HuH-7 (cell line): Measurements from ENCODE around the gene HOMER2.

Source experiments
- DNase-seq: peaks from one replicate; pipeline ENCODE4 v3.0.0; 2011; ENCODE audit warnings: low spot score

Gene HOMER2

DNA sequence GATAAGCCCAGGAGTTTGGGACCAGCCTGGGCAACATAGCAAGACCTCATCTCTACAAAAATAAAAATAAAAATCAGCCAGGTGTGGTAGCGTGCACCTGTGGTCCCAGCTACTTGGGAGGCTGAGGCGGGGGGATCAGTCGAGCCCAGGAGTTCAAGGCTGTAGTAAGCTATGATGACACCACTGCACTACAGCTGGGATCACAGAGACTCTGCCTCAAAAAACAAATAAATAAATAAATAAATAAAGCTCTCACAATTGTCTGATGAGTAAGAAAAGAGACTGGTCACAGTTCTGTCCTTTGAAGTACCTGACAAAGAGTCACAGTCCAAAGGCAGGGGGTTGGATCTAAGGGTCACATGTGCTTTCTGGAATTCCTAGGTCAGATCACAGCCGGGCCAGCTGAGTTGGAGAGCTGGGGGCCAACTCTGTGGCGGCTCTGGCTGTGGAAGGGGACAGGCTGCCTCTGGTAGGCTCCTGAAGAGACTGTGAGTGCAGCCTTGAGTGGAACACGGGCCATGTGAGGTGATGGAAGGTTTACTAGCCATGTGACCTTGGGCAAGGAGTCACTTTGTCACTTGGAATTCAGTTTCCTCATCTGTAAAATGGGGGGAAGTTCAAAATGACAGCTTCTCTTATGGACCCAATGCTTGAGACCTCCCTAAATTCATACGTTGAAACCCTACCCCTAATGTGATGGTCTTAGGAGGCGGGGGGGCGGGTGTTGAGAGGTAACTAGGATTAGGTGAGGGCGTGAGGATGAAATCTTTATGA, 95.9 kb downstream of the HOMER2 start:
- DNase-seq = no peak

DNA sequence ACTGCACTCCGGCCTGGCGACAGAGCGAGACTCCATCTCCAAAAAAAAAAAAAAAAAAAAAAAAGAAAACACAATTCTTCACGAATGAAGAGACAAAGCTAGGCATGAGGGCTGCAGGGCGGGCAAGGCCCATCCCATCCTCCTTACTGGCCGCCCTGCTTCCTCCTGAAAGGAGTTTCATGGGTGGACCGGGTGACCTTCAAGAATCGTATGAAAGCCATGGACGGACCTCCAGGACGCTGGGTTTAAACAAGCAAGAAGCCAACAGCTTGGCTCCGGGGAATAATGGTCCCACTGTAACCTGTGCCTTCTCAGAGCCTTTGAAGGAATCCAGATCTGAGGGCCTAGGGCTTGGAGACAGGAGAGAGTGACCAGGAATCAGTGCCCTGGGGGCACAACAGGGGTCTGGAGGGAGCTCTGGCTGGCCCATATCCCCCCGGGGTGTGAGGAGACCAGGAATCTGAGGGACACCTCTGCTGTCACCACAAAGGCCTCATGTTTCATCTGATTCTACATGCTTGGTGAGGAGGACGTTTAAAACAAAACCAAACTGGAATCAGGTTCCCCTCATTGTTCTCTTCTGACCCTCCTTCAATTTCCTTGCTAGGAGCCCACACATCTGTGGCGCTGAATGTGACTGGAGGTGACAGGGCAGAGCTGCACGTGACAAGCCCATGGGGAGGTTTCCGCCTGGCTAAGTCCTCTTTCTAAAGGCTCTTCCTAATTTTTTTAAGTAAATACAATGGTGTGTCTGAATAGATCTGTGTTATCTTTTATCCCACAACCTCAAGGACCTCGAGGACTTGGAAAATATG, 97.0 kb downstream of the HOMER2 start:
- no peak for DNase-seq

DNA sequence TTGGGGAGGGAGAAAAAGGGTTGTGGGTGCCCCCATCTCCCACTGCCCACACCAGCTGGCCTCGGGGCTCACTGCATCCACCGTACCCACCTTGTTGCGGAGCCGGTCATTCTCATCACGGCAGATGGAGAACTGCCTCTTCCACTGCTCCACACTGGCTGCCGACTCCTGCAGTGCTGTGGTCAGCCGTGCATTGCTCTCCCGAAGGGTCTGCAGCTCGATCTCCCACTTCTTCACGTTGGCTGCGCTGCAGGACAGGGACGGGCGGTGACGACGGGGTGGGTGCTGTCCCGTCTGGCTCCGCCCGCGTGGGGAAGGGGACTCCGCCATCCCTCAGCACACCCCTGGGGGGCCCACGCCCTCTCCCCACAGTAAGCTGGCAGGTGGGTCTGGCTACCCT, 98.0 kb downstream of the HOMER2 start:
- no peak for DNase-seq

DNA sequence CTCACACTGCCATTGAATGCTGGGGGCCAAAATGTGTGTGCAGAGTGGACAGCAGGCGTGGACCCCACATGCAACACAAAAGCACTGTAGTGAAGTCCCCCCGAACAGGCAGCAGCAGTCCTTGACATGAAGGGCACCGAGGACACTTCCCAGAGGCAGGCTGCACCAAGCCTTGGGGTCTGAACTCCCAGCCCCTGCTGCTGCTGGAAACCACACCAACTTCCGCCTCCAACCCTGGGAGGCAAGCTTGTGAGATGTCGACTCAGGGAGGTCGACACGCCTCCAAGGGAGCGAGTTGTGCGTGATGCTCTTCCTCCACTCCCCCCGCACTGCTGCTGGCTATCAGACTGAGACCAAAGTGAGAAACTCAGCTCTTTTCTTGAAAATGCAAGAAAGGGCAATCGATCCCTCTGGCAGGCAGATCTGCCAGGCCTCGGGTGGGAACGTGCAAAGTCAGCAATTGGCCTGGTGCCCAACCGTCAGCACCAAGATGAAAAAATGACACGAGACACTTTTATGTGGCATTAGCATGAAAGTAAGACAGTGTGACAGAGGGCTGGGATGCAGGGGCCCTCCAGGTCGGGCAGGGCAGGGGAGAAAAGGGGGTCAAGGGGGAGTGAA, 99.5 kb downstream of the HOMER2 start:
- no peak for DNase-seq

DNA sequence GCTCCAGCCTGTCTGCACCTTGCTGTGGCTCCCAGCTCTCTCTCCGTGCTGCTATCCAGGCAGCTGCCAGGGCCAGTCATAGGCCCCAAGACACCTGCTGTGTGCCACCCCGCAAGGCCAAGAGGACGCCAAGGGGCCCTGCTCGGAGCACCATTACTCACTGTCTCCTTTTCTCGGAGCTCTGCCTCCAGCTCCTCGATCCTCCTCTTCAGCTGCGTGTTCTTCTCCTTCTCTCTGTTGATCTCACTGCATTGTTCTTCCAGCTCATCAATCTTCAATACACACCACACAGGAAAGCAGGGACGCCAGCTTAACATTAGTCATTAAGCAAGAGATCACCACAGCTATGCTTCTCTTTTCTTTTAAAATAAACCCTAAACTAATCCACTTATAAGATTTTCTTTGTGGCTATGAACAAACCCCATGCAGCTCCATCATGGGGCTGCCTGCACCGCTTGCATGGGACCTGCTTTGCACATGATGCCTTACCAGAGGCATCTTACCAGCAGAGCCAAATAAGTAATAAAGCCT, 100.5 kb downstream of the HOMER2 start:
- no peak for DNase-seq

DNA sequence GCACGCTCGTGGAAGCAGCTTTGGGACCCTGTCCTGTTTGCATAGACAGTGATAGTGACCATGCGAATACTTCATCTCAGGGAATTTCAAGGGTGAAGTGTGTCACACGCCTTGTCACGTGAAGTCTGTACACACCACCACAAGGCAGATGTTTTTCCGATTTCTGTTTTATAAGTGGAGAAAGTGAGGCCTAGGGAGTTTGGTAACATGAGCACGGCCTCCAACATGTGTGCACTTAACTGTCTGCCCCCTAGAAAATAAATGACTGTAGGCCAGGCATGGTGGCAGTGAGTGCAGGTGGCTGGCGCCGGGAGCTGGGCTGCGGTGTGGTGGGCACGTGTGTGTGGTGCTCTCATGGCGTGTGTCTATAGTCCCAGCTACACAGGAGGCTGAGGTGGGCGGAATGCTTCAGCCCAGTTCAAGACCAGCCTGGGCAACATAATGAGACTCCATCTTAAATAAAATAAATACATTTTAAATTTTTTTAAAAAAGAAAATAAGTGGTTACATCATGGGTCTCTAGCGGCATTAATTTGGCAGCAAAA, 101.1 kb downstream of the HOMER2 start:
- DNase-seq = no peak

DNA sequence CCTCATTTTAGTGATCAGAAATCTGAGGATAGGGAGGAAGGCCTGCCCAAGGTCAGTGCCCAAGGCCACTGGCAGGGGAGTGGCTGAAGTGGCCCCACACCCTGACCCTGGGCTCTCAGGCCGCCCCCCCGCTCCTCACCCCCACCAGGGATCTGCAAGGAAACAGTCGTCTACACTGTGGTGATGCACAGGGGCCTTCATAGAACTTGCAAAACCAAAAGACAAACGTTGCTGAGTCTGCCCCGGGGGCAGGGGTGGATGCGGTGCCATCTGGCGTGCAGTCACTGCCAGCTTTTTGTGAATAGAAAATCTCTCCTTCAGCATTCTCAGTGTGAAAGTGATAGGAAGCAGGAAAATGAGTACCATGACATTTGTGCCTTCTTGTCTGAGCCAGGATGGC, 101.8 kb downstream of the HOMER2 start:
- no peak for DNase-seq

DNA sequence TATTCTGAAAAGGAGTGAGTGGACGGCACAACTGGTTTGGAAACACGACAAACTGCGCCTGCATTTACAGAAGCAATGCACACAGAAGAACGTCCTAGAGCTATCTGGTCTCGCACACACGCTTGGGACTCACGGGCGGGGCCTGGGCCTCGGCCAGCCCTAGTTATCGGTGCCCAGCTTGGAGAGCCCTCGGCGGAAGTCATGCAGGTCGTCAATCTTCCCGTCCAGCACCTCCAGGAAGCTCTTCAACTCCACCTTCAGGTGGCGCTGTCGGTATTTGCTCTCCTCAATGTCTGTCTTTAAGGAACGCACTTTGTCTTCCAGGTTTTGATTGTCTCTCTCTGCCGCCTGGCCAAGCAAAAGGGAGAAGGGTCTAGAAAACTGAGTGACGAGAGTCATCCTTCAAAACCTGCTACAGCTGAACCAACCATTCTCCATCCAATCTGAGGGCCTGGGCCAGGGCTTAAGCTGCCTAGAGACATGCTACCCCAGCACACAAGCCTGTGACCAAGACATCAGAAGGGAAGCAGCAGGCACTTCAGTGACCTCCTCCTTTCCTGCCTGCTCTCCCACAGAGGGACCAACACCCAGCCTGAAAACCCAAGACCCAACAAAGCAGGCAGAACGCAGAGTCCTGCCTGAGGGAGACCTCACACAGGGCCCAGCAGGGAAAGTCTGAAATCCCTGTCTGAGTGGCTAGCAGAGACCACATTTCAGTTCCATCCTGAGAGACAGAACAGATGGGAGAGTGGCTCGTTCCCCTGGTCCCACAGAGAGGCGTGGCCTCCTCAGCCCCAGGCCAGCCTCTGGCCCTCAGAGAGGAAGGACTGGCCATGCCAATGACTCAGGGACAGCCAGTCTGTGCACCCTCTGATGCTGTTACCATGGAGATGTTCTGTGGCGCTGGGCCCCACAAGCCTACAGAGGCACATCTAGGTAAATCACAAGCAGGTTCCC, 102.7 kb downstream of the HOMER2 start:
- DNase-seq = peak; percentile 77

DNA sequence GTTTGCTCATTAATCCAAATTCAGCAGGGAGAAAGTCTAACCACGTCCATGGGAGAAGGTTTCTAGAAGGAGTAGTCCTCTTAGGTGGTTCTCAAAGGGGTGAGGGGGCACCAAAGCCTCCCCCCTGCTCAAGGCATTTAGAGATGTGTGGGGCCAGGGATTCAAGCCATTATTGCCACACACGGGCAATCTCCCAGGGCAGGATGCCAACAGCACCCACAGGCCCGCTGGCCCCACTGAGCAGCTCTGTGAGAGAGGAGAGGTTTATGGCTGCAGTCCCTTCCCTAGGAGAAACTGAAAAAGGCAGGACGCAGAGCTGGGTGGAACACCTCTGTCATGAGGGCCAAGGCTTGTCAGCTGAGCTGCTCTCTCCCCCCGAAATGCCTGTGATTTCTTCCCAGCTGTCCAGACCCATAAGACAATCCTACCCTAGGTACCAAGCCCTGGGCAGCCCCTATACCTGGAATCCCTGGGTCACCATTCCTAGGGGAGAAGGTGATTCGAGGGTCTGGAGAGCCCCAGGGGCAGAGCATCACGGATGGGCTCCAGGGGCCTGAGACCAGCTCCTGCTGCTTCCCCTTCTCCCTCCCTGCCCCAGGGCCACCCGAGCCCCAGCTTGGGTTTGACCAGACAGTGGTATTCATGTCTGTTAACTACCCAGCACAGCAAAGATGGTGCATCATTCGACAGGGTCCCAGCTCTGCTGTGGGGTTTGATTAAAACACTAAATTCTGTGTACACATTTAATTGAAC, 104.1 kb downstream of the HOMER2 start:
- no peak for DNase-seq

DNA sequence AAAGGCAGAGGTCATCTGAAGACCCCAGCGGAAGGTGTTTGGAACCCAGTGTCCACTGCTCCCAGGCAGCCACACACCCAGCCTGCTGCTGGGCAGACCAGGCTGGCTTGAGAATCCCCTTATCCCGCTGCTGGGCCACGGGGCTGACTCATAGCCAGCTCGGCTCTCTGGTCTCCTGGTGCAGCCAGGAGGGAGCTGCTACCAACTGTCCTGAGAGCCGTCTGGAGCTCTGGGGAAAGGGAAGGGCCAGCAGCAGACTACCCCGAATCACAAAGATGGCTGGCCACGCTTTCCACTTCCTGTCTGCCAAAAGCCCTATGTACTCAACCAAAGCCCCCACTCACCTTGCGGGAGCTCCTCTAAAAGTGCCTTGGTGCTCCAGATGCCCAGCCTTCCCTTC, 104.8 kb downstream of the HOMER2 start:
- no peak for DNase-seq

DNA sequence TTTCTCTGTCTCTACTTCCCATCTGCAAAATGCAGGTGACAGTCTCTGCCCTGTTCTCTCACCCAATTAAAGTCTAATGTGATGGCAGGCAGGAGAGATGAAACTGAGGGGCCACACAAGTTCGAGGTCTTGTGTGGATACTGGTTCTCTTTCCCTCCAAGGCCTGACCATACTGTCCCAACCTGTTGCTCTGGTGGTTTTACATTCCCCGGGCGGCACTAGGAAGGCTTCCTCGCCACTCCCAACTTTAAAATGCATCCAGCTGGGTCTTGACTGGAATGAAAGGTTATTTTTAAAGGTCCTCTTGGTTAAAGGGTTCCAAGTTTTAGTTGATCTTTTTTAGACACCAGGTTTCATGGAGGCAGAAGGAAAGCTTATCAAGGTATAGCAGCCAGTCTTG, 105.9 kb downstream of the HOMER2 start:
- DNase-seq = no peak

DNA sequence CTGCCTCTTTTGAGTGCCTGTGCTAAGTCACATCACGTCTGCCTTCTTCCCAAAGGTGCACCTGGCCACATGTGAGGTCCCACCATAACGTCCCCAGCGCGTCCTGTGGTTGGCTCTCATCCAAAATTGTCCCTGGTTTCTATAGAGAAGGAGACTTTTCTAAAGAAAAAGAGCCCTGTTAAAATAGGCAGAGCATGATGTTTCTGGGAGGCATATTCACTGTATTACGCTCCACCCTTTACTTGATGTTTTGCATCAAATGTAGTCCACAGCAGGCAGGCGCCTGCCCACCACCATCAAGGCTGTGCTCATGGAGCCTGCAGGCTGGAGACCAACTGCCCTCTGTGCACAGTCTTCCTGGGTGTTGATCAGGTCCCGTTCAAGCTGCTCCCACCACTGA, 106.8 kb downstream of the HOMER2 start:
- no peak for DNase-seq

DNA sequence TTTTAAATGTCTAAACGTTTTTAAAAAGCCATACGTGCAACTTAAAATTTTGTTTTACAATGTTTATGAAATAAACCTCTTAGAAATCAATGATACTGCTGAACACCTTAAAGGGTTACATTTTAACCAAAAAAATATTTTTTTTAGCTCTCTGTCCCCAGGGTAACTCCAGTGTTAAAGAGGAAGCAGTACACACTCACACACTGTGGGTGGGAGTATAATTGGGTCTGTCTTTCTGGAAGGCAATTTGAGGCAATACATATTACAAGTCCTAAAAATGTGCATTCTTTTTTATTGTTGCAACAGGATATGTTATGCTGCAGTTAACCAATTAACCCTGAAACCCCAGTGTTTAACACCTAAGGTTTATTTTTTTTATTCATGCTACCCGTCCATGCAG, 109.0 kb downstream of the HOMER2 start:
- no peak for DNase-seq

DNA sequence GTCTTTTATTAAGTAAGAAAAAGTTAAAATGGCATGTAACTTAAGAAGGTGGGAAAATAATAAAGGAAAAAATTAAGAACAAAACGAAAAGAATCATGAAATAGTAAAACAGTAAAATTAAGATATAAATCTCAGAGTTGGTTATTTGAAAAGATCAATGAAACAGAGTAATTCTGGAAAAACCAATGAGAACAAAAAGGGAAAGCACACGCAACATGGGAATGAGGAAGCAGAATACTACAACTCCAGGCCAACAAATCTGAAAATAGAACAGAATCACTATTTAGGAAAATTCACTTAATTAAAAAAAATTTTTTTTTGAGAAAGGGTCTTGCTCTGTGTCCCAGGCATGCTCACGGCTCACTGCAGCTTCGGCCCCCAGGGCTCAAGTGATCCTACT, 112.4 kb downstream of the HOMER2 start:
- no peak for DNase-seq

DNA sequence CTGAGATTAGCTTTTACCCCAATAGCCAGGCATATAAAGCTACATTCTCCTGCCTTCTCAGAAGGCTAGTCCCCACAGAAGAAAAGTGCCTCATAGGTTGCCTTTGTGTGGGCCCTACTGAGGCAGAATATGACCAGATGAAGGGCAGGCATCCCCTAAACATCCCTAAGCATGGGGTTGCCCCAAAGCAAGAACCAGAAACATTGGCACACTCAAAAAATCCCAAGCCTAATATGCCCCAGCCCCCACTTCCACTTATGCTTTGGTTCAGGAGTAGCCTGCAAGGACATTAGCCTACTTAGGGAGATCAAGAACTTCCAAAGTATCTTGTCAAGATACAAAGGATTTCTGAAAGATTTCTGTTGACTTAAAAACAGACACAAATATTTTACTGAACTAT, 113.4 kb downstream of the HOMER2 start:
- DNase-seq = no peak

DNA sequence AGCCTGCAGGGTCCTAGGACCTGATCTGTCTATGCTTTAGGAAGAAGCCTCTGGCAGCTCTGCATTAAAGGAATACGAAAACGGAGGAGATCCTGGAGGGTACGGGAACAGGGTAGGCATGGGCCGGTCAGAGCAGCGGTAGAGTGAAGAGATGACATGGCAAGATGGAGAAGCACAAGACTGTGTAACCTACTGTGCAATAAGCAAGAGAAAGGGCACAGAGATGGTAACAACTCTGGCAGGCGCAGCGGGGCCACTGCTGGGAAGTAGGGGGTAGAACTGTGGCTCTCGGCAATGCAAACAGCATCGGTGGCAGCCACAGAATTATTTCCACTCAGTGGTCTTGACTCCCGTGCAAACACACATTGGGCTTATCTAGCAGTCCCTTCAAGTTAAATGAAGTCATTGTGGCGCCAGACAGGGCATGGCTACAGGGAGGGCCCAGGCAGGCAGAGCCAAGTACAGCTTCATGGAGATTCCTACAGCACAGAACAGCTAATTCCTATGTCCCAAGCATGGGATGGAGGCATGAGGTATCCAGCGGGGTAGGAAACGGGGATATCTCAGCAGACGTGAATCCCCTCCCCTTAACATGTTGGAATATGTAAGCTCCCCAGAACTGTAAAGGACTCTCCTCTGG, 114.3 kb downstream of the HOMER2 start:
- DNase-seq = no peak

DNA sequence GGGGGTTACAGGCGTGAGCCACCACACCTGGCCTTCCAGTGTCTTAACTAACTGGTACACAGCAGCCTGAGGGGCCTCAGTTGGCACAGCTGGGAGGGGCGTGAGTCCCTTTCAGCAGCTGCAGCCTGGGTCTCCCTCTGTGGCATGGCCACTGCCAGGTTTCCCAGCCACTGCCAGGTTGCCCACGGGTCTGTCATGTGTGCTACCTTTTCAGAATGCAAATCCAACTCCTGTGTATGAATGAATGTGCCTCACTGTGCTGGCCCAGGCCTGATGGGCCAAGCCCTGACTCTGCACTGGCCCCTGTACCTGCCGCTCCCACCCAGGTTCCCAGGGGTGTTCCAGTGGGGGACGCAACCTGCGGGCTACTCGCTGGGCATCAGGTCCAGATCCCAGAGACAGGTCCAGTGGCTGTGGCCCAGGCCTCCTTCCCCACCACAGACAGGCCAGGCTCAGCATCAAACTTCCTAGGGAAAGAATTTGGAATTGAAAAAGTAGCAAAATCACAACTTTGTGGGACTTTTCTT, 117.1 kb downstream of the HOMER2 start:
- DNase-seq = no peak

DNA sequence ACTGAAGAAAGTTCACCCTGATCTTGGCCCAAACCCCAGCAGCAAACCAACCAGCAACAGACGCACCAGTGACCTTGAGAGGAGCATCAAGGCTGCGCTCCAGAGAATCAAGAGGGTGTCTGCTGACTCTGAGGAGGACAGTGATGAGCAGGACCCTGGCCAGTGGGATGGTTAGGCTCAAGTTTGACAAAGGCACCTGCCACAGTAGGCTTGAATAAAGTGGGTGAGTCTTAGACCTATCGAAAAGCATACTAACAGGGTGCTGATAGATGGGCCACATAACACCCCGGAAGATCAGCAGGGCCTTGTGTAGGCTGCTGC, 119.2 kb downstream of the HOMER2 start:
- DNase-seq = no peak

DNA sequence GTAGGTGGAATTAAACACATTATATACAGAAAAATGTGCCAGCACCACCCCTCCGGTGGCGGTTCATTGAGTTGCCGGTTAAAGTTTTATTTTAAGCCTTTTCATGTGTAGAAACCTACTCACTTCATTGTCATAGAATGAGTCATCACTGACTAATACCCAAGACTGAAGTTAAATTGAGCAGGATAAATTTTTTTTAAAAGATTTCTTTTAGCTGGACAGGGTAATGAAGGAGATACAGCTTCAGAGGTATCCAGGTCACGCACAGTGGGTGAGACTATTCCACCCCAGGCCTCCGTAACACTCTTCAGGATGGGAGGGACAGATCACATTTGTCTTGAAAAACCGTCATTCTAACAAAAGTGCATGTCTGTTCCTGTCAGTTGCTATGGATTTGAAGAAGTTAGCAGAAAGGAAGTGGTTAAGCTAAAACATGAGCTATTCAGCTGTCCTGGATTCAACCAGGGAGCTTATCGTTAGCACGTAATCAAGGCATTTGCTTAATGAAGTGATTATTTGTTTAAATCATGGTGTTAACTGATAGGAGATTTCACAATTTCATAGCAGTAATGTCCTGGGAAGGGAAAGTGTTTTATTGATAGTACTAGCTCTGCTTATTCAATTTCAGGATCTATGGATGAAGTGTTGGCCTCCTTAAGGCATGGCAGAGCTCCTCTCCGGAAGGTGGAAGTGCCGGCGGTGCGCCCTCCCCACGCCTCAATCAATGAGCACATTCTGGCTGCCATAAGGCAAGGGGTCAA, 119.7 kb downstream of the HOMER2 start:
- DNase-seq = no peak
